ENCODE data around the gene SLC5A10. TPM values are rescaled to one million over a fixed set of nuclear protein-coding genes. Genes with fewer than 3 reads are reported as not detected.
A peak's percentile ranks its signal among the peaks of the same experiment; 100 is the strongest.

The SLC5A10 gene
- total RNA-seq, 1 donor from 2014 or later: not detected

DNA sequence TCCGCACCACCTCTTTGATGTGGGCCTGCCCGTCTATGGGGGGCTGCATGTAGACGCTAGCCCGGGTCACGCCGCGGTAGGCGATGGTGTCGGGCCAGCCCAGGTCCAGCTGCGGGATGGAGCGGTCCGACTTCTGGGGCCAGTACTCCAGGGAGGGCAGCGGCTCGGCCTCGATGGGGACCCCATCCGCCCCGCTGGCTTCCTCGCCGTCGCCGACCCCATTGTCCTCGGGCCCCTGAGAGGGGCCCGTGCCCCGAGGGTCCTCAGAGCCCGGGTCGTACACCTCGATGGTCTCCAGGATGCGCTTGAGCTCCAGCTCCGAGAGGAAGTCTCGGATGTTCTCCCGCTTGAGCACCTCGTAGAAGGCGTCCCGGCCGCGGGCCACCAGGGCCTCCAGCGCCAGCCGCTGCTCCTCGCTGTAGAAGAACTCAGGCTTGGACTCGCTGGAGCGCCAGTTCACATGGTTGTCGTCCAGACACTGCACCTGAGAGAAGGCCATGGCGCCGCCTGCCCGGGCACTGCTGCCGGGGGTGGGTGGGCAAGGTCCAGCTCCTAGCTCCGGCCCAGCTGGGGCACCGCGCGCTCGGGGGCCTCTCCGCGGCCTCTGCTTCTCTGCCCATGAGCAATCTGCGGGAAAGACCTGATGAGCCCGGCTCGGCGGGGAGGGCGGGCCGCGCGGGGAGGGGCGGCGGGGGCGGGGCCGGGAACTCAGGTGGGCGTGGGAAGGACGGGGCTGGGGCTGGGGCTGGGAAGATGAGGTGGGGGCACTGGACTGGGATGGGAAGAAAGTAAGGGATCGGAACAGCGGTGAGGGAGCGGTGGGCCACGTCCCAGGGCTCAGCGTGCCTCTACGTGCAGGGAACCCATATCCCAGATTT is 51.8 kb downstream of the SLC5A10 start:
- peak overlapping the region; percentile 81 to 85 for H3K27ac ChIP-seq
- DNase-seq (ENCODE audit: low spot score in 2 of 2): peak in 1 of 2 donors; percentile 73

DNA sequence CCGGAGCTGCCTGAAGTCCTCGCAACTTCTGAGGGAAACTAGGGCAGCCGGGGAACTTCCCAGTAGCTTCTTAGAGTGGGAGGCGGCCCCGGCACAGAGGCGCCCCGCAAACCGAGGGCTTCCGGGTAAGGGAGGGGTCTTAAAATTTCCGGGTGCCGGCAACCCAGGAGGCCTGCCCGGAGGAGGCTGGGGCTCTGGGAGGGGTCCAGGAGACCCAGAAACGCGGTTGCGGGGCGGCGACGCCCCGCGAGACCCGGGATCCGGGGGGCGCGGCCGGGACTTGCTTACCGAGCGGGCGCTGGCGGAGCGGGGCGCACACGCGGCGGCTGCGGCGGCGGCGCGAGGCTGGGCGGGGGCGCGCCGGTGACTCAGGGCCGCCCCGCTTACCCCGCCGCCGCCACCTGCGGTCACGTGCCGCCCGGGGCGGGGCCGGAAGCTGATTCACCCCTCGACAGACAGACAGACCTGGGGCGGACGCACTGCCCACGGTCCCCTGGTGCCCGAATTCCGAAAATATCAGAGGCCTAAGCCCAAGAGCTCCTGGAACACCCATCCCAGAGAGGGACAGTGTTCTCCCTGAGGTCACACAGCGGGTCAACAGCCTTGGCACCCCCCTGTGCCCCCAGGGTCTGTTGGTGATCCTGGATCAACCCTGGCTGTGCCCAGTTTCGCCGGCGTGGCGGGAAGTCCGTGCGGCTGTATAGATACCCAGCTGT is 52.6 kb downstream of the SLC5A10 start, which contains the start of gene FAM83G:
Gene FAM83G, minus strand, starts transcription at position 344 of the 716 bp plus-strand sequence. CDS start 723 bp downstream, outside the sequence.
- Histone ChIP-seq H3K9me3 (no peaks in the 10 kb centered on the region), H3K4me3 (peak within 1 kb of the TSS; percentile 62 to 86), H3K27ac (peak within 1 kb of the TSS; percentile 81 to 85), H3K36me3 (no peaks in the 10 kb centered on the region), H3K27me3 (no peaks in the 10 kb centered on the region), H3K4me1 (peaks cover 5 to 7% of the 10 kb centered on the region in 2 donors)
- intact Hi-C loops (cut with DNase I): loop anchor here (5.0 kb wide), 2 partner anchors 42 to 147 kb away; partner anchors contain the start of gene PRPSAP2
- peak; percentile 71 to 92 for DNase-seq (ENCODE audit: low spot score in 2 of 2)
- TF ChIP-seq, protein P1, sequence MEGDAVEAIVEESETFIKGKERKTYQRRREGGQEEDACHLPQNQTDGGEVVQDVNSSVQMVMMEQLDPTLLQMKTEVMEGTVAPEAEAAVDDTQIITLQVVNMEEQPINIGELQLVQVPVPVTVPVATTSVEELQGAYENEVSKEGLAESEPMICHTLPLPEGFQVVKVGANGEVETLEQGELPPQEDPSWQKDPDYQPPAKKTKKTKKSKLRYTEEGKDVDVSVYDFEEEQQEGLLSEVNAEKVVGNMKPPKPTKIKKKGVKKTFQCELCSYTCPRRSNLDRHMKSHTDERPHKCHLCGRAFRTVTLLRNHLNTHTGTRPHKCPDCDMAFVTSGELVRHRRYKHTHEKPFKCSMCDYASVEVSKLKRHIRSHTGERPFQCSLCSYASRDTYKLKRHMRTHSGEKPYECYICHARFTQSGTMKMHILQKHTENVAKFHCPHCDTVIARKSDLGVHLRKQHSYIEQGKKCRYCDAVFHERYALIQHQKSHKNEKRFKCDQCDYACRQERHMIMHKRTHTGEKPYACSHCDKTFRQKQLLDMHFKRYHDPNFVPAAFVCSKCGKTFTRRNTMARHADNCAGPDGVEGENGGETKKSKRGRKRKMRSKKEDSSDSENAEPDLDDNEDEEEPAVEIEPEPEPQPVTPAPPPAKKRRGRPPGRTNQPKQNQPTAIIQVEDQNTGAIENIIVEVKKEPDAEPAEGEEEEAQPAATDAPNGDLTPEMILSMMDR (IDR thresholded peaks at IDR 0.05): no peak

More for the DNA sequence above, 51.8 kb downstream of the SLC5A10 start:
- Histone ChIP-seq H3K4me1 (peaks cover 5 to 7% of the 10 kb centered on the region in 2 donors), H3K4me3 (peak overlapping the region; percentile 62 to 86), H3K9me3 (no peaks in the 10 kb centered on the region), H3K27me3 (no peaks in the 10 kb centered on the region), H3K36me3 (no peaks in the 10 kb centered on the region)
- TF ChIP-seq, protein P1 (IDR thresholded peaks at IDR 0.05): no peak
- intact Hi-C loops (cut with DNase I): loop anchor here (5.0 kb wide), 1 partner anchor 146 kb away; the partner anchor contains the start of gene PRPSAP2

DNA sequence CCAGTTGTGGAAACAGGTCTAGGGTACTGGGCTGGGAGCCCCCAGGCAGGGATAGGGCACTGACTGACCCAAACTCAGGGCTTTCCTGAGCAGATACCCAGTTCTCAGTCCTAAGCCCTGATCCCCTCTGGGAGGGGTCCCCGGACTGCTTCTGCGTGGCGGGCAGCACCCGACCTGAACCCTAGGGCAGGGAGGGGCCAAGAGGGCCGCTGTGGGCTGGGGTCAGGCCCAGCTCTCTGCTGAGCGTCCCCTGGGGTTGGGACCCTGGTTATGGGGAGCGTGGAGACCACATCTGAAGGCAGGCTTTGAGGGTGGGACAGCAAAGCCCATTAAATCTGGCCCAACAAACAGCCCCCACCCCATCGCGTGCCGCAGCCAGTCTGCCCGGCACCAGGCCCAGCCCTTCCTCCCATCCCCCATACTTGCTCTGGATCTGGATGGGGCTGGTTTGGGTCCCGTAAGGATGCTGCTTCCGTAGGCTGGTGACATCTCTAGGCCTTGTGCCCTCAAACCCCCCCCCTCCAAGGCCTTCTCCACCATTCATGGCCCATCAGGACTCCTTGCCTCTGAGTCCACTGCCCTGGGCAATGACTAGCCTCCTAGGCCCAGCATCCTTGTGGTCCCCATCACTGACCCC is 53.3 kb downstream of the SLC5A10 start:
- Histone ChIP-seq H3K4me3 (peak overlapping the region; percentile 62 to 86), H3K36me3 (no peaks in the 10 kb centered on the region), H3K4me1 (peaks cover 5 to 7% of the 10 kb centered on the region in 2 donors), H3K27me3 (no peaks in the 10 kb centered on the region), H3K27ac (peak overlapping the region; percentile 73 to 76), H3K9me3 (no peaks in the 10 kb centered on the region)
- TF ChIP-seq, protein P1 (IDR thresholded peaks at IDR 0.05): no peak
- intact Hi-C loops (cut with DNase I): loop anchor here (5.0 kb wide), 1 partner anchor 43 kb away; no protein-coding TSS in a partner anchor
- no peak for DNase-seq (ENCODE audit: low spot score in 2 of 2)

DNA sequence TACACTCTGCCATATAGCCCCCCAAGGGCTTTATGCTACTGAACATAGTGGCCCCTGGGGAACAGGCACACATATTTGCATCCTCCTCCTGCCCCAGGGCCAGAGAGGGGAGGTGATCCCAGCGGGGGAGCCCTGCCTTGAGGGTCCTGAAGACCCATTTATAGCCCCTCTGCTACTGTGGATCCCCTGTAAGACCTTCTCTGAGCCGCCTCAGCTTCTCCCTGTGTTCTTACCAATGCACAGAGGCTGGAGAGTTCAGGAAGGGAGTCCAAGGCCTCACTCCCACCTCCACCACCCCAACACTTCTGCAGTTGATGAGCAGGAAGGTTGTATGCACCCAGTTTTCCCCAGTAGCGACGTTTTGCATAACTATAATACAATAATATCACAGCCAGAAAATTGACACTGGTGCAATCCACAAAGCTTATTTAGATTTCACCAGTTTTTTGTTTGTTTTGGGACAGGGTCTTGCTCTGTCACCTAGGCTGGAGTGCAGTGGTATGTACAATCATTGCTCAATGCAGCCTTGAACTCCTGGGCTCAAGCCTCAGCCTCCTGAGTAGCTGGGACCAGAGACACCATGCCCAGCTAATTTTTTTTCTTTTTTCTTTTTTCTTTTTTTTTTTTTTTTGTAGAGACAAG is 53.9 kb downstream of the SLC5A10 start:
- DNase-seq (ENCODE audit: low spot score in 2 of 2): no peak
- Histone ChIP-seq H3K9me3 (no peaks in the 10 kb centered on the region), H3K36me3 (no peaks in the 10 kb centered on the region), H3K4me1 (peaks cover 5 to 7% of the 10 kb centered on the region in 2 donors), H3K27me3 (no peaks in the 10 kb centered on the region), H3K27ac (no peak overlapping the region), H3K4me3 (no peak overlapping the region)
- intact Hi-C loops (cut with DNase I): loop anchor here (5.0 kb wide), 1 partner anchor 44 kb away; no protein-coding TSS in a partner anchor
- TF ChIP-seq, protein P1 (IDR thresholded peaks at IDR 0.05): no peak

DNA sequence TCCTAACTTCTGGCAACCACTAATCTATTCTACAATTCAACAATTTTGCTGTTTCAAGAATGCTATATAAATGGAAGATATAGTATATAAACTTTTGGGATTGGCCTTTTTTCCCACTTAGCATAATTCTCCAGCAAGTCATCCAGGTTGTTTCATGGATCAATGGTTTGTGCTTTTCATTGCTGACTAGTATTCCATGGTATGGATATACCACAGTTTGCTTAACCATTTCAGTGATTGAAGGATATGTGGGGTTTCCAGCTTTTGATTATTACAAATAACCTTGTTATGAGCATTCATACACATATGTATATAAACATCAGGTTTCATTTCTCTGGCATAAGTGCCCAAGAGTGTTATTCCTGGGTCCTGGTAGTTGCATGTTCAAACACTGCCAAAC is 54.7 kb downstream of the SLC5A10 start:
- peaks cover 5 to 7% of the 10 kb centered on the region in 2 donors for H3K4me1 ChIP-seq
- H3K4me3 ChIP-seq: no peak overlapping the region
- no peak for DNase-seq (ENCODE audit: low spot score in 2 of 2)
- H3K36me3 ChIP-seq: no peaks in the 10 kb centered on the region
- H3K9me3 ChIP-seq: no peaks in the 10 kb centered on the region
- TF ChIP-seq, protein P1 (IDR thresholded peaks at IDR 0.05): no peak
- no peak overlapping the region for H3K27ac ChIP-seq
- intact Hi-C loops (cut with DNase I): loop anchor here (5.0 kb wide), 1 partner anchor 44 kb away; no protein-coding TSS in a partner anchor
- no peaks in the 10 kb centered on the region for H3K27me3 ChIP-seq

All from ascending aorta (tissue), 2 donors.